K562 (cell line): ENCODE data around the gene EXOSC2. TPM values are rescaled to one million over a fixed set of nuclear protein-coding genes. Genes with fewer than 3 reads are reported as not detected.
A peak's percentile ranks its signal among the peaks of the same experiment; 100 is the strongest.

Source experiments
- BCOR ChIP-seq: fragments of 450-650 bp; IDR thresholded peaks from 2 replicates; pipeline ENCODE4 v1.6.1; 2016
- C11orf30 ChIP-seq: fragments of 450-650 bp; IDR thresholded peaks from 2 replicates; pipeline ENCODE4 v1.6.1; 2016; ENCODE audit warnings: low read depth, mild to moderate bottlenecking
- CBX2 ChIP-seq: fragments of 200-600 bp; sonication (generic); IDR thresholded peaks from one replicate; pipeline ENCODE4 v1.6.1; 2012; ENCODE audit warnings: mild to moderate bottlenecking, low read length, inconsistent platforms; ENCODE audit not compliant: insufficient read depth, poor library complexity, severe bottlenecking
- FOXK1 ChIP-seq: sonication (generic); formaldehyde crosslinking; IDR thresholded peaks from 2 replicates; pipeline ENCODE4 v1.8.0; 2022; ENCODE audit warnings: missing genetic modification reagents, mild to moderate bottlenecking, borderline replicate concordance
- HNRNPK ChIP-seq: fragments of 200-400 bp; formaldehyde crosslinking; IDR thresholded peaks from one replicate; pipeline ENCODE4 v1.6.1; 2018; ENCODE audit warnings: mild to moderate bottlenecking, low read depth, low read length; ENCODE audit not compliant: poor library complexity, severe bottlenecking
- MAFF ChIP-seq: IDR thresholded peaks from 2 replicates; pipeline ENCODE4 v1.6.1; 2012; ENCODE audit warnings: low read length, improper control_type of control experiment
- POU5F1 ChIP-seq: fragments of 150-350 bp; IDR thresholded peaks from 2 replicates; pipeline ENCODE4 v1.6.1; 2014; ENCODE audit warnings: borderline replicate concordance, low read length, low read depth, mild to moderate bottlenecking; ENCODE audit not compliant: partially characterized antibody
- RBM25 ChIP-seq: fragments of 200-400 bp; formaldehyde crosslinking; IDR thresholded peaks from 2 replicates; pipeline ENCODE4 v1.6.1; 2018; ENCODE audit warnings: low read length, low read depth, moderate library complexity; ENCODE audit not compliant: severe bottlenecking
- RNF2 ChIP-seq: sonication (generic); IDR thresholded peaks from 2 replicates; pipeline ENCODE4 v1.6.1; 2016
- SMARCA5 ChIP-seq: fragments of 450-650 bp; IDR thresholded peaks from 2 replicates; pipeline ENCODE4 v1.6.1; 2016
- TCFL5 ChIP-seq: fragments of 250-450 bp; sonication (Bioruptor Pico); conservative IDR thresholded peaks from 2 replicates; pipeline ENCODE4 v1.6.1; 2021; ENCODE audit warnings: mild to moderate bottlenecking, moderate library complexity, matching md5 sums
- ZBTB8A ChIP-seq: fragments of 450-650 bp; IDR thresholded peaks from 2 replicates; pipeline ENCODE4 v1.6.1; 2018; ENCODE audit warnings: mild to moderate bottlenecking, moderate library complexity; ENCODE audit not compliant: partially characterized antibody
- ZNF140 ChIP-seq: fragments of 250-450 bp; sonication (Bioruptor Pico); IDR thresholded peaks from 2 replicates; pipeline ENCODE4 v1.8.0; 2021; ENCODE audit warnings: moderate library complexity, mild to moderate bottlenecking, inconsistent platforms
- ZNF174 ChIP-seq: fragments of 250-450 bp; sonication (Bioruptor Pico); IDR thresholded peaks from 2 replicates; pipeline ENCODE4 v1.4.0; 2020; ENCODE audit warnings: mild to moderate bottlenecking
- ZNF263 ChIP-seq: sonication (generic); formaldehyde crosslinking; IDR thresholded peaks from 2 replicates; pipeline ENCODE4 v1.8.0; 2022; ENCODE audit warnings: mild to moderate bottlenecking, missing genetic modification reagents, borderline replicate concordance
- ZNF354B ChIP-seq: fragments of 250-450 bp; sonication (Bioruptor Pico); IDR thresholded peaks from 2 replicates; pipeline ENCODE4 v1.4.0; 2020
- ZNF408 ChIP-seq: fragments of 250-450 bp; sonication (Bioruptor Pico); IDR thresholded peaks from 2 replicates; pipeline ENCODE4 v1.4.0; 2020; ENCODE audit warnings: low read depth, mild to moderate bottlenecking, moderate library complexity
- ZNF764 ChIP-seq: fragments of 250-450 bp; sonication (Bioruptor Pico); IDR thresholded peaks from 2 replicates; pipeline ENCODE4 v1.4.0; 2020; ENCODE audit warnings: low read depth, mild to moderate bottlenecking, moderate library complexity
- ZNF77 ChIP-seq: fragments of 250-450 bp; sonication (Bioruptor Pico); IDR thresholded peaks from 2 replicates; pipeline ENCODE4 v1.5.0; 2020
- ZZZ3 ChIP-seq: fragments of 450-650 bp; IDR thresholded peaks from 2 replicates; pipeline ENCODE4 v1.6.1; 2016; ENCODE audit warnings: antibody characterized with exemption, mild to moderate bottlenecking, moderate library complexity
- polyA plus RNA-seq, 8 experiments: library from polyadenylated mRNA; depleted of rRNA in 4 of 8; stranded (reverse) in 5 of 8; unstranded in 3 of 8; fragments of >200 nt; fragmentation: Nextera tagmentation in 2 of 8; fragmentation: Illumina TruSeq in 1 of 8; extraction: Ambion mirVana in 2 of 8; extraction: Trizol in 1 of 8; gene quantifications; 2 replicates each; pipeline versions ENCODE4 v1.2.1 to v1.2.3, GENCODE V29; 2011 to 2014; ENCODE audit warnings: inconsistent platforms in 1 of 8, missing spikeins in 1 of 8
- total RNA-seq, 7 experiments: library from RNA; depleted of rRNA in 6 of 7; stranded (reverse); fragments of >200 nt in 6 of 7; fragmentation: Illumina TruSeq in 2 of 7; extraction: Trizol in 2 of 7; gene quantifications; 2 replicates each; pipeline versions ENCODE4 v1.2.1 to v1.2.3, GENCODE V29; 2011 to 2021; ENCODE audit warnings: low replicate concordance in 1 of 7
- TF ChIP-seq, protein P1 (sequence below): sonication (generic); formaldehyde crosslinking; IDR thresholded peaks from 2 replicates; pipeline ENCODE4 v1.8.0; 2022; ENCODE audit warnings: missing genetic modification reagents, mild to moderate bottlenecking, borderline replicate concordance
- TF ChIP-seq, protein P2 (sequence below): sonication (generic); formaldehyde crosslinking; IDR thresholded peaks from 2 replicates; pipeline ENCODE4 v1.8.1; 2023; ENCODE audit warnings: mild to moderate bottlenecking, missing genetic modification reagents
- TF ChIP-seq, protein P3 (sequence below): IDR thresholded peaks from 2 replicates; pipeline ENCODE4 v1.6.1; 2014; ENCODE audit warnings: antibody characterized with exemption
- TF ChIP-seq, protein P4 (sequence below): fragments of 250-450 bp; sonication (Bioruptor Pico); IDR thresholded peaks from 2 replicates; pipeline ENCODE4 v1.4.0; 2020; ENCODE audit warnings: borderline replicate concordance

Gene EXOSC2
- total and polyA plus RNA-seq, 9 of the 15 experiments (the other 6 are each of a cell fraction or from before 2014, with no cell fraction given), result 46.0 to 101 (median 77.6) TPM

DNA sequence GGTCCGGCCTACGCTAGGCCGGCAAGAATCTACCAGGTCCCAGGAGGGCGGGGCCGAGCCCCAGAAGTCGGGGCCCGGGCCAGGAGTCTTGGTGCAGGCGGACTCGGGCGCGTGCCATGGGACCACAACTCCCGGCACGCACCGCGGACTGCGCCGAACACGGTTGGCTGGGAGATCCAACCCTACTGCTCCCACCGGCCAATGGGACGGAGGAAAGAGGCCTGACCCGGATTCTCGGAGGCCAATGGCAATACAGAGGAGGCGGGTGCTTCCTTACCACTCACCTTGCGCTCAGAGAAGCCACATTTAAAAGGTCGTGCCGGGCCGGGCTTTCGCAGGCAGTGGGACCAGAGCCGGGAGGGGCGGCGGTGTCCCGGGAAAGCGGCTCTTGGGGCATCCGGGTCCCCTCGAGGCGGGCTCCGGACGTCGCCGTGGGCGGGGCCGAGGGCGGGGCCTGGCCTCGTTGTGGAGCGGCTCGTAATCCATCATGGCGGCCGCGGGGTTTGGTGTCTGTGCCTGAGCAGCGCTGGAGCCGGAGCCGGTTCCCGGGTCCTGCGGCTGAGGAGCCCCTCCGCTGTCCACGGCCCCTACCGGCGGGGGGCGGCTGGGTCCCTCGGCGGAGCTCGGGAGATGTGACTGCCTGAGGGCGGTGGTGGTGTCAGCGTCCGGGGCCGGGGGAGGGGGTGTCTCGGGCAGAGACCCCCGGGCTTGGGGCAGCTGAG lies 19.1 kb downstream of the EXOSC2 start (continued):
- TF ChIP-seq, protein P1, sequence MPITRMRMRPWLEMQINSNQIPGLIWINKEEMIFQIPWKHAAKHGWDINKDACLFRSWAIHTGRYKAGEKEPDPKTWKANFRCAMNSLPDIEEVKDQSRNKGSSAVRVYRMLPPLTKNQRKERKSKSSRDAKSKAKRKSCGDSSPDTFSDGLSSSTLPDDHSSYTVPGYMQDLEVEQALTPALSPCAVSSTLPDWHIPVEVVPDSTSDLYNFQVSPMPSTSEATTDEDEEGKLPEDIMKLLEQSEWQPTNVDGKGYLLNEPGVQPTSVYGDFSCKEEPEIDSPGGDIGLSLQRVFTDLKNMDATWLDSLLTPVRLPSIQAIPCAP (CRISPR knock-in tag), result no peak
- TF ChIP-seq, protein P2, sequence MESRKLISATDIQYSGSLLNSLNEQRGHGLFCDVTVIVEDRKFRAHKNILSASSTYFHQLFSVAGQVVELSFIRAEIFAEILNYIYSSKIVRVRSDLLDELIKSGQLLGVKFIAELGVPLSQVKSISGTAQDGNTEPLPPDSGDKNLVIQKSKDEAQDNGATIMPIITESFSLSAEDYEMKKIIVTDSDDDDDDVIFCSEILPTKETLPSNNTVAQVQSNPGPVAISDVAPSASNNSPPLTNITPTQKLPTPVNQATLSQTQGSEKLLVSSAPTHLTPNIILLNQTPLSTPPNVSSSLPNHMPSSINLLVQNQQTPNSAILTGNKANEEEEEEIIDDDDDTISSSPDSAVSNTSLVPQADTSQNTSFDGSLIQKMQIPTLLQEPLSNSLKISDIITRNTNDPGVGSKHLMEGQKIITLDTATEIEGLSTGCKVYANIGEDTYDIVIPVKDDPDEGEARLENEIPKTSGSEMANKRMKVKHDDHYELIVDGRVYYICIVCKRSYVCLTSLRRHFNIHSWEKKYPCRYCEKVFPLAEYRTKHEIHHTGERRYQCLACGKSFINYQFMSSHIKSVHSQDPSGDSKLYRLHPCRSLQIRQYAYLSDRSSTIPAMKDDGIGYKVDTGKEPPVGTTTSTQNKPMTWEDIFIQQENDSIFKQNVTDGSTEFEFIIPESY (CRISPR knock-in tag), result no peak; the same call in 1 of the 2 replicates
- no peak for TF ChIP-seq FOXK1
- no peak for TF ChIP-seq BCOR
- TF ChIP-seq ZNF354B, result no peak
- TF ChIP-seq ZNF408 (CRISPR knock-in tag), result no peak
- no peak for TF ChIP-seq ZNF77
- TF ChIP-seq ZZZ3, result no peak
- TF ChIP-seq, protein P3, sequence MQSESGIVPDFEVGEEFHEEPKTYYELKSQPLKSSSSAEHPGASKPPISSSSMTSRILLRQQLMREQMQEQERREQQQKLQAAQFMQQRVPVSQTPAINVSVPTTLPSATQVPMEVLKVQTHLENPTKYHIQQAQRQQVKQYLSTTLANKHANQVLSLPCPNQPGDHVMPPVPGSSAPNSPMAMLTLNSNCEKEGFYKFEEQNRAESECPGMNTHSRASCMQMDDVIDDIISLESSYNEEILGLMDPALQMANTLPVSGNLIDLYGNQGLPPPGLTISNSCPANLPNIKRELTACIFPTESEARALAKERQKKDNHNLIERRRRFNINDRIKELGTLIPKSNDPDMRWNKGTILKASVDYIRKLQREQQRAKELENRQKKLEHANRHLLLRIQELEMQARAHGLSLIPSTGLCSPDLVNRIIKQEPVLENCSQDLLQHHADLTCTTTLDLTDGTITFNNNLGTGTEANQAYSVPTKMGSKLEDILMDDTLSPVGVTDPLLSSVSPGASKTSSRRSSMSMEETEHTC, result no peak
- no peak for TF ChIP-seq CBX2
- TF ChIP-seq MAFF, result no peak
- TF ChIP-seq POU5F1, result peak; percentile 24
- no peak for TF ChIP-seq ZNF140 (CRISPR knock-in tag)
- TF ChIP-seq ZBTB8A, result no peak
- no peak for TF ChIP-seq ZNF174 (CRISPR knock-in tag)
- TF ChIP-seq ZNF764, result no peak
- TF ChIP-seq RBM25, result peak; percentile 94
- no peak for TF ChIP-seq SMARCA5
- no peak for TF ChIP-seq HNRNPK
- no peak for TF ChIP-seq C11orf30
- no peak for TF ChIP-seq TCFL5 (CRISPR knock-in tag)
- TF ChIP-seq, protein P4, sequence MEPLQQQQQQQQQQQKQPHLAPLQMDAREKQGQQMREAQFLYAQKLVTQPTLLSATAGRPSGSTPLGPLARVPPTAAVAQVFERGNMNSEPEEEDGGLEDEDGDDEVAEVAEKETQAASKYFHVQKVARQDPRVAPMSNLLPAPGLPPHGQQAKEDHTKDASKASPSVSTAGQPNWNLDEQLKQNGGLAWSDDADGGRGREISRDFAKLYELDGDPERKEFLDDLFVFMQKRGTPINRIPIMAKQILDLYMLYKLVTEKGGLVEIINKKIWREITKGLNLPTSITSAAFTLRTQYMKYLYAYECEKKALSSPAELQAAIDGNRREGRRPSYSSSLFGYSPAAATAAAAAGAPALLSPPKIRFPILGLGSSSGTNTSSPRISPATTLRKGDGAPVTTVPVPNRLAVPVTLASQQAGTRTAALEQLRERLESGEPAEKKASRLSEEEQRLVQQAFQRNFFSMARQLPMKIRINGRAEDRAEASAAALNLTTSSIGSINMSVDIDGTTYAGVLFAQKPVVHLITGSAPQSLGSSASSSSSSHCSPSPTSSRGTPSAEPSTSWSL (CRISPR knock-in tag), result no peak
- no peak for TF ChIP-seq RNF2
- TF ChIP-seq ZNF263 (CRISPR knock-in tag), result no peak
